HG02852 (cell line): ENCODE data around the gene SPOCD1.

Experiments
- ATAC-seq: cut with Tn5 transposase; IDR thresholded peaks from one replicate; pipeline ENCODE4 v1.9.1; 2021; ENCODE audit warnings: mild to moderate bottlenecking, moderate library complexity; ENCODE audit not compliant: unreplicated experiment

The SPOCD1 gene

DNA sequence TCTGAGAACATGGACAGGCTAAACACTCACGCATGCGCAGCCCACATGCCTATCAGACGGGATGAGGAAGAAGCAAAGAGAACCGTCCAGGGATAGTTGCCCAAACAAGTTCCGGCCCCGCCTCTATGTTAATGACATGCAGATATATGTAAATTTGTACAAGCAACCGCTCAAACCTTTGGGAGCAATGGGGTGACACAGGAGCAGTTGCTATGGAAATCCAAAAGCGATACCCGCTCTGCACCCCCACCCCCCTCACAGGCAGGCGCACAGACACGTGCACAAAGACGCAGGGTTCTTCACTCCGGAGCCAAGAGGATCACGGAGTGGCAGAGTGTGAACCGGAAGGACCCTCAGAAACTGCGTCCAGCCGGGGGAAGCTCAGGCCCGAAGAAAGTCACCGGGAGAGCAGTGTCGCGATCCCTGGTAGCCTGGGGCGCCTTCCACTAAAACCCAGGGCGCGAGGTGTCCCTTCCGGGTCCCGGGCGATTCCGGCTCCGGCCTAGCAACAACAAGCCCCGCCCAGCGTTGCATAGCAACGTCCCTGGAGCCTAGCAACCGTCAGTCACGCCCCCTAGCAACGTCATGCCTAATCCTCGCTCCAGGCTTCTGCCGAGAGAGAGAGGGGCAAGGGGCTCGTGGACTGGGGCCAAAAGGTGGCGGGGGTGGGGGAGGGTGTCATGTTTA is 27.5 kb downstream of the SPOCD1 start:
- ATAC-seq, result peak; percentile 74

DNA sequence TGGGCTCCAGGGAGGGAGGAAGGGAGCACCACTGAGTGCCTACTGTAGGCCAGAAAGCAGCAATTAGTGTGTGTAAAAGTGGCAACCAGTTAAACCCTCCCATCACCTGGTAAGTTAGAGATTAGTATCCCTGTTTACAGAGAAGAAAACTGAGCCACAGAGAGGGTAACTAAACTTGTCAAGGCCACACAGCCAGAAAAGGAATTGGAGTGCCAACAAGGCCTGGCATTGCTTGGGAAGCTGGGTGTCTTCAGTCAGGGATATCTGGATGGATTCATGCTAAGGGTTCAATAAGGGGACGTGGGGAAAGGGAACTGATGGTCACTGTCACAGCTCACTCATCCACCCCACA is 28.1 kb downstream of the SPOCD1 start:
- no peak for ATAC-seq

DNA sequence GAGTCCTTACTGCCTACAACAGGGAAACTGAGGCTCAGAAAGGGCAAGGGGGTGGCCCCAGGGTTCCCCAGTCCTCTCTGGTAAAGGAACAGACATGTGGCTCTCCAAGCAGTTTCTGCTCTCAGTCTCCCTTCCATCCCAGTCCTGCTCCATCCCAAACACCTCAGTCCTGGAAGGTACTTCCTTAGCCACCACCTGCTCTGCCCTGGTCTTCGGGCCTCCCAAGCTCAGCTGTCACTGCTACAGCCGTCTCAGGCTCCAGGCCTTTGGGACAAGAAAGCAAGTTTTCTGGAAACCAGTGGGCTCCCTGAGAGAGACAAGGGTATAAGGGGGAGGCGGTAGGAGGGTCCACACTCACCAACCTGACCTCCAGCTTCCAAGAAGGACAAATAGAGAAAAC is 28.6 kb downstream of the SPOCD1 start:
- ATAC-seq, result no peak

DNA sequence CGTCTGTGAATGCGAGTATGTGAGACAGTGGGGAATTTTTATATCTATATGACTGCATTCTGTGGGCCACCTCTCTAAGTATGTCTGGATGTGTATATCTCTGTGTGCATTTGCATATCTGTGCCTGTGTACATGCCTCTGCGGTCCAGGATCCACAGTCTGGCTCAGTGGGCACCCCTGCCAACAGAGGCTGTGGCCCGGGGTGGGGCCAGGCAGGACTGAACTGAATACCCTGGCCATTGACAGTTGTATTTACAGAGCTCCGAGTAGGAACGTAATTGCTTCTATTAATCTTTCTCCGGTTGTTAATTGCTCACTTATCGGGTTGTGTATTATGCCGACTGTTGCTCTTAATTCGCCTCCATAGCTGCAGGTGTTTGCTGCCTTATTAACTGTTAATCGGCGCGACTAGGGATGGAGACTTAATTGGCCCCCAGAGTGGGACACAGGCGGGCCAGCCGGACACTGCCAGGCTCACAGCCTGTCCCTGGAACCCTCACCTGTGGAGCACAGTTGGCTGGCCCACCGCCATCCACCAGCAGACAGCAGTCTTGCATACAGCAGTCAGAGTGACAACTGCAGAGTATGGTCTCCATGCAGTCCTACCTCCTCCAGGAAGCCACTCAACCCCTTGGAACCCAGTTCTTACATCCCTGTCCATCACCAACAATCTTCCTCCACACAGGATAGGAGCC is 29.3 kb downstream of the SPOCD1 start:
- ATAC-seq, result no peak

DNA sequence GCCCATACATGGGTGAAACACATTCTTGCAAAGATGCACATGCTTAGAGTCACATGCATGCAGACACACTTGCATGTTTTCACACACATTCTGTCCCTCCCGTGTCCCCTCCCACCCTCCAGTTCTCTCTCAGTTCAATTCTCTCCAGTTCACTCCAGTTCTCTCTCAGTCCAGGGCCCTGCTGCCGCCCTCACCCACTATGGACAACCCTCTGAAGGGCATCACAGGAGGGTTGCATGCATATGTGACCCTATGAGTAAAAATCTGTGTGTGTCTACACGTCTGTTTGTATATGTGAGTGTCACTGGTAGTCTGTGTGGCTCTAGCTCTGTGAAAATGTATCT is 29.9 kb downstream of the SPOCD1 start:
- no peak for ATAC-seq

DNA sequence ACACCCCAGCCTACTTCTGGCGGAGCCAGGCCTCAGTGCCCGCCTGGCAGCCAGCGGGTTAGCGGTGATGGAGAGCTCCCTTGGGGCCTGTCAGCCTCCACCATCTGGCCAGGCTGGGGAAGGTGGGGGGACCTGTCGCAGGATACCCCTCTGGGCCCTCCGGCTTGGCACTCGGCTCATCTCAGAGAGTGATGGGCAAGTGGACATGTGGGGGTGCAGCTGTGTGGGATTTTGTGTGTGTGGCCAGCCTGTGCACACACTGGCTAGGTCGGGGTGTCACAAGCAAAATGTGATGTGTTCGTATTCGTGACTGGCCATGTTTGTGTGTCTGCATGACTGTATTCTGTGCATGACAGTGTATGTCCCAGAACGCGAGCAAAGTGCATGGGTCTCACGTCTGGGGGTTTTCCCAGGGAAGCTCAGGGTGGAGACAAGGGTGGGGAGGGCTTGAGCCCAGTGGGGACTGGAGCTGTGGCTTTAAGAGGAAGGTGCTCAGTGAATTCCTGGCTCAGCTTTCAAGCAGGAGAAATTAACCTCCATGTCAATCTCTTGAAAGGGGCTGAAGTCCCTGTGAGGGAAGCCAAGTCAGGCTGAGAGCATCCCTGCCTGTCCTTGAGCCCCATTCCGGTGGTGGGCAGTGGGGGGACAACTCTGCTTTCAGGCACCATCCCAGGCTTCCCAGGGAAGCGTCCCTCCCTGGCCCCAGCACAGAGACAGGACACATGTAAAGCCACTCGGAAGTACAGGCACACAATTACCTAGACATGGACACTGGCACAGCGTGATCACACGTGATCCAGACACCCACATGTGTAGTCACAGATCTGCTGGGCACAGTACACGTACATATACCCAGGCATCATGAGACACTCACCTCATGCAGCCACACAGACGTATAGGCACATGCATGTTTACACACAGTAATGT is 30.5 kb downstream of the SPOCD1 start:
- no peak for ATAC-seq

DNA sequence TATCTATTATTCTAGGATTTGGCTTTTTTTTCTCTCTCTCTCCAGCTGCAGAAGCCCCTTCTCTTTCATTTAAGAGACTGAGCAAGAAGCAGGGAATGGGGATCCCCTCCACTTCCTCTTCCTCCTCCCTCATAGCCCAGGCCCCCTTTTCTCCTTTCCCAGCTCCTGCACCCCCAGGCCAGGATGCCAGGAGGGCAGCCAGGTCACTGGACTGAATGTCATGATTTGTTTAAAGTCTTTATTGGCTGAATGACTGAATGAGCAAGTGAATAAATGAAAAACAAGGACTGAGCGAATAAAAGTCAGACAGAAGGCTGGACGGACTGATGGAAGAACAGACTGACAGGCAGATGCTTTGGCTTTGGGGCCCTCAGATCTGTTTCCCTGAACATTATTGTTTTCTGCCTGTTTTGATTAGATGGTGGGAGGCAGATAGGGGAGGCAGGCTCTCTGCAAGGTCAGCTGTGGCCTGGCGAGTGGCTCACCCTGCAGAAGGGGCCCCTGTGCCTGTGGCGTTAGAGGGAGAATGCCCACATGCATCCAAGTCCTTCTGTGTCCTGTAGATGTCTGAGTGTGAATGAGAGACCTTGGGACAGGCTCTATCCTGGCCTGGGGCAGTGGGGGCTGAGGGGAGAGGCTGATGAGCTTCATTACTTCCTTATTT is 31.3 kb downstream of the SPOCD1 start:
- ATAC-seq, result no peak

DNA sequence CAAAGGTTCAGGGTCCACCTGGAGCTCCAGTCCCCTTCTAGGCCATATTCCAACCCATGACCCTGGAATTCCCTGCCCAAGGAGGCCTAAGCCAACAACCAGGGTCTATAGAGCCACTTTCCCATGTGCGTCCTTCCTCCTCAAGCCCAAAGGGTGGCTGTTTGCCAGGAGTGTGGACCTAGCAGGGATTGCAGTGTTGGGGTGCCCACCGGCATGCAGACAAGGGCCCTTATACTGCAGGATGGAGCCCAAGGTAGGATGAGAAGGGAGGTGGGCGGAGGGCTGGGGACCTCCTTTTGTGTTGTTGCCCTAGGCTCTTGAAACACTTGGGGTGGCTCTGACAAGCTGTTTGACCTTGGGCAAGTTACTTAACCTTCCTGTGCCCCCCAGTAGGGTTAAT is 32.0 kb downstream of the SPOCD1 start:
- no peak for ATAC-seq

DNA sequence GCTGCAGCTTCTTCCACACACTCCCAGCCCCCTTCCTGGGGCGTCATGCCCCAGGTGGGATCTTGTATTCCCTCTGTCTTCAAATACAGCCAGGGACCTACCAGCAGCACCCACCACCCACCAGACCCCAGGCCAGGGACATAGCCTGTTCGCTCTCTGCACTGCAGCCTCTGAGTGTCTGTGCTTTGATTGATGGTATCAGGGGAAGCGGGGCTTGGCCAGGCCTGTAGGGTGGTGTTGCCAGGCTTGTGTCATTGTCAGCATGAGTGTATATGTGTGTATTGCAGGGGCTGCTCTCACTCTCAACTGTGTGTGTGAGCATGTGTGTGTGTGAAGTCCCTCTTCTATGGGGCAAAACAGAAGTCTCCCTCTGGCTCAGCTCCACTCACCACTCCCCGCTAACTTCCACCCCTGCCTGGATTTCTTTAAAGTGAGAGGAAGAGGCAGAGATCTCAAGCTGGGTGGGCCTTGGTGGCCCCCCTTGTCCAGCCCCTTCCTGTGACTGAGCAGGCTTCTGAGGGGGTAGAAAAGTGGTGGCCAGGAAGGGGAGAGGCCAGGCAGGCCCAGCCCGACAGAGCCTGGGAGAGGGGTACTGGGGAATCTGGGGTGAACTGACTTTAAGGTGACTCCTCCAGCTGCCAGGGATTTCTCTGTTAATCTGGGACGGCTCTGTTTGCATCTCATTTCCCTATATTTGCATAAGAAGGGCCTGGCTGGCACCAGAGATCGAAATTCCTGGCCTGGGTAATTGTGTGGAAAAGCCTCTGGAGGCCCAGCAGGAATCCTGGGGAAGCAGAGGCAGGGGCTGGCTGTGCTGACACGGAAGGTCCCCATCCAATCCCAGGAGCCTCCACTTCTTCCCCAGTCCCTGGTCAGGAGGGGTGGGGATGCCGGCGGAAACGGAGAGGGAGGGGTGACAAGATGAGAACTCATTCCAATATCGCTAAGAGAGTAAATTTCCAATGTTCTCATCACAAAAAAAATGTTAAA is 33.1 kb downstream of the SPOCD1 start:
- ATAC-seq, result no peak

DNA sequence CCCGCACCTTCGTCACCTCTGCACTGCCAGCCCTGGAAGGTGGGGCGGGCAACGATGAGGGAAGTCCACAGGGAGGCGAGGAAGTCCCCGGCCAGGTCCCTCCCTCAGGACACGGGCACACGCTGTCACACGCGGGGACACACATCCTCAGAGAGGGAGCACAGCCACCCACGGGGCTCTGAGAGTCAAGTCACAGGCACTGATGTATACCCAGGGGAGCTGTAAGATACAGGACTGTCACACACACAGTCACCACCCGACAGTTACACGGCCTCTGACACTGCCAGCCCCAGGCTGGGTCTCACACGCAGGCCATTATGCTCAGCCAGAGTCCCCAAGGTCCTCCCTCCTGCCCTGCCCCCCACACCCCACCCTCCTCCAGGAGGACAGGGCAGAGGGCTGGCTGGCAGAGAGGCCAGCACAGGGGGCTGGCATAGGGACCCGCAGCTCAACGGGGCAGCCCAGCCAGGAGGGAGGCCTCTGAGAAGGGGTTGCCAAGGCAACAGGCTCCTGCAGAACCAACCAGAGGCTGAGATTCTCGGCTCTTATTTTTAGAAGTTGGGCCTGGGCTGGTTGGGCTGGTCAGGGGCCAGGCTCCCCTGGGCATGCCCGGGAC is 34.0 kb downstream of the SPOCD1 start:
- ATAC-seq, result no peak

DNA sequence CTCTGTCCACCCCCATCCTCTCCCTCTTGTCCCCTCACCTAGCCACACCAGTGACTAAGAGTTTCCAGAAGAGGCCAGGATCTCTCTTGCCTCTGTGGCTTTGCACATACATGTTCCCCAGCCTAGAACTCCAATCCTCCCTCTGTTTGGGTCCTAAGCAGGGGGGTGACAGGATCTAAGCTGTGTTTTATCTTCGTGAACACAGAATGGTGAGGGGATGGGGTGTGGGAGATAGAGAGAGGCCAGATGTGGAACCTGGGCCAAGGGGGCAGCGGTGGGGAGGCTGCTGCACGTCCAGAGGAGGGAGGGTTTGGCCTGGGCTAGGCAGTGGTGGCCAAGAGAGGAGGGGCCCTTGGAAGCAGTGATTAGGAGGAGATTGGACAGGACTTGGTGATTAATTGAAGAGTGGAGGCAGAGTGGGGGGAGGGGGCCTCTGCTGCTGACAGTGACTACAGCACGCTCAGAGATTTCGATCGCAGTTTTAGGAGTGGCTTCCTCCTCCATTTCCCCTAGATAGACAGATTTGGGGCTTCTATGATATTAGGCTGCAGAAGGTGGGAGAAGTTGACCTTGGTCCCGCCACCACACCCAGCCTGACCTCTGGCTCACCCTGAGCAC is 34.6 kb downstream of the SPOCD1 start:
- ATAC-seq, result no peak

DNA sequence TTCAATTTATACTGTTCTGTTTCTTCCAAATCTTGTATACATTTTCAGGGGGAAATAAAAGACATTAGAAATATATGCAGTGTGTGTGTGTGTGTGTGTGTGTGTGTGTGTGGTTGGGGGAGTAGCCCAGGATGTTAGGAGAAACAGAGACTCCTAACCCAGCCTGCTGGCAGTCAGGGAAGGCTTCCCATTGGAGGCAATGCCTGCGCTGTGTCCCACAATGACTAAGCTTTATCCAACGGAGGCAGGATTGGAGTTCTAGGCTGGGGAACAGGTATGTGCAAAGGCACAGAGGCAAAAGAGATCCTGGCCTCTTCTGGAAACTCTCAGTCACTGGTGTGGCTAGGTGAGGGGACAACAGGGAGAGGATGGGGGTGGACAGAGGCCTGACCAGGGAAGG is 35.2 kb downstream of the SPOCD1 start:
- no peak for ATAC-seq

DNA sequence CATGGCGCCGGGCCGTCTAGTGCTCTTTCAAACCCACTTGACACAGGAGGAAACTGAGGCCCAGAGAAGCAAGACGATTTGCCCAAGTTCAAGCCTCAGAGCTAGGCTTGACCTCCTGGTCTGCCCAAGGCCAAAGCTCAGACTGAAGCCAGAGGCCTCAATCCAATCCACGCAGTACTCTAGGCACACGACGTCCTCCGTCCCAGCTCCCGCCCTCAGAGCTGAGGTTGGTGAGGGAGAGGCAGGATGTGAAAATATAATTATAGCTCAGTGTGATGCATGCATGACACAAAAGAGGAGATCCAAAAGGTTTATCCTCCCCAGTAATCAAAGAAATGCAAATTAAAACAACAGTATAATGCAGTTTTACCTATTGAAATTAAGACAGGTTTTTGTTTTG is 36.1 kb downstream of the SPOCD1 start:
- ATAC-seq, result no peak

DNA sequence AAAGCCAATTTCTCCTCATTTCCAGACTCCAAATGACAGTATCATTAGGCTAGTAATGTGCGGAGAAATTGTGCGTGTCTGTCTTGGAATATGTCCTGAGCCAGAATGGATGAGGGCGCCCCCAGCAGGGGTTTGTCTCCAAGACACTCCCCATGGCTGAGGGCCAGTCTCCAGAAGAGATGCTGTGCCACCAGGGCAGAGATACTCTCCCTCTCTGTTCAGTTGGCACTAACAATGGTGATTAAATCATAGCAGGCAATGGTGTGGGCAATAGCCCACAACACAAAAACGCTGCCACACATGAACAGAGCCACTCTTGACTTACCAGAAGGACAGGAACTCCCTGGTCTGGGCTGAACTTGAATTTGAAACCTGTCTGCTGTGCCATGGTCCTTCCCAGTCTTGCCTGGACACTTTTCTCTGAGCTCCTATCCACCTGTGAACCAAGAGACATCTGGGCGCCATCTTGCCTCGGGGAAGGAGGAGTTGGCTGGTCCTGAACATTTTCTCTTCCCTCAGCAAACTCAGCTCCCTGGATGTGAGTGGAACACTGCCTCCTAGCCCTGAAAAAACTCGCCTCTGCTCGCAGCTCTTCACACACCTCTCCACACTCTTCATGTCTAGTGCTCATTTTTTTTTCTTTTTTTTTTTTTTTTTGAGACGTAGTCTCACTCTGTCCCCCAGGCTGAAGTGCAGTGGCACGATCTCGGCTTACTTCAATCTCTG is 36.9 kb downstream of the SPOCD1 start:
- no peak for ATAC-seq

DNA sequence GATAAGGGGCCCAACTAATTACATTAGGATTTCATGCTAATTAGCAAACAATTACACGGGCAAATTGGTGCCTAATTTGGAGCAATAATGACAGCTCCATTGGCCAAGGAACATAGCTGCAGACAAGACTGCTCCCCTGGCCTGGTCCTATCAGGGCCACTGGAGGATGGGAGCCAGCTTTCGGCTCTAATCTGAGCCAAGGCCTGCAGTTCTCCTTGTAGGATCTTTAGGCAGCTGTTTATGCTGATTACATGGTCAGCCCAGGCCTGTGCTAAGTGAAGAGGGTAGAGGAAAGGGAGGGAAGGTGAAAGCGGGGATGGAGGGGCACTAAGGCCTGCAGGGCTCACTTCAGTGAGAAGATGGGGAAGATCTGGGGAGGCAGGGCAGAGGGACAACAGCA is 39.3 kb downstream of the SPOCD1 start:
- ATAC-seq, result no peak

DNA sequence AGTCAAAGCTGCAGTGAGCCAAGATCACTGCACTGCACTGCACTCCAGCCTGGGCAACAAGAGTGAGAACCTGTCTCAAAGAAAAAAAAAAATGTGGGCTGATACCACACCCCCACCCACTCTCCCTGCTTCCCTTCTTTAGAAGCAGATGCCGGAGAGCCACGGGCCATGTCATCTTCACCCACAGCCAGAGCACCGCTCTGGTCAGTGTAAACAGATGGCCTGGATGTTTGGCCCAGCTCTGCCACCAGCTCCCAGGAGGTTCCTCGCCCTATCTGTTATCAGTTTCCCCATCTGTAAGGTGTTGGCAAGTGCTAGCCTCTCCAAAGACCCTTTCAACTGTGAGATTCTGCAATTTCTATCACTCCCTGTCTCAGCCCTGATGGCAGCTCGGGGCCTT is 39.8 kb downstream of the SPOCD1 start:
- no peak for ATAC-seq

DNA sequence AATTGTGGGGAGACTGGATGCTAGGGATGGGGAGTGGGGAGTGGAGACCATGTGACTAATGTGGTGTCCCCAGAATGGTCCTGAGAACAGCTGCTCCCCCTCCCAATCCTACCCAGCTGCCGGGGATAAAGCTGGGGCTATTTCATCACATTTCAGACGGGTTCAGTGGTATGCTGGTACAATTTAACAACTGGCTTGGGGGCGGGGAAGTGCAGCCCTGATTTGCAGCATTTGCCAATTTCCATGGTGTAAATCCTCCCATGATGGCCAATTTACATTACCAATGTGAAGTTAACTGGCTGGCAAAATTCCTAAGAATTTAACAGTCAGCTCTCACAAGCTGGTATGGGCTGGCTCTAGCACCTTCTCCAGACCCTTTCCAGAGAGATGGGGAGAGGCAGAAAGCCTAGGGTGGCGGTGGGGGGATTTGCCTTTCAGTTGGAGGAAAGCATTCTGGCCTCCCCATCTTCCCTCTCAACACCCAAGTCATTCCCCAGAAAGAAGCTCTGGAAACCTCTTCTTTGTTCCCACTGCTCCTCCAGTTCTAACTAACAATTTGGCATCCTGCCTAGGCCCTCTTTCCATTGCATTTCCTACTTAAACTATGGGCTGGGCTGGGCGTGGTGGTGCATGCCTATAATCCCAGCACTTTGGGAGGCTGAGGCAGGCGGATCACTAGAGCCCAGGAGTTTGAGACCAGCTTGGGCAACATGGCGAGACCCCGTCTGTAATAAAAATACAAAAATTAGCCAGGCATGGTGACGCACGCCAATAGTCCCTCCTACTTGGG is 40.4 kb downstream of the SPOCD1 start:
- ATAC-seq, result no peak

DNA sequence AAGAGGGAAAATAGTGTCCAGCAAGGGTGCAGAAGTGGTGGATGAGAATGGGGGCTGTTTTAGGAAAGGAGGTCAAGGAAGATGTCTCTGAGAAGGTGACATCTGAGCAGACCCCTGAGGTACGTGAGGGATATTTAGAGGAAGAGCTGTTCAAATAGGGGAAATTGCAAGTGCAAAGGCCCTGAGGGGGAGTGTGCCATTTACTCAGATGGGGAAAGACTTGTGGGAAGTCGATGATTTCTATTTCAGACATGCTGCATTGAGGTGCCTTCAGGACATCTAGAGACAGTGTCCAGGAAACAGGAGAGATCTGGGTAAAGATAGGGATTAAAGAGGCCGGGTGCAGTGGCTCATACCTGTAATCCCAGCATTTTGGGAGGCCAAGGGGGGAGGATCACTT is 41.3 kb downstream of the SPOCD1 start:
- ATAC-seq, result no peak
